ENCODE data around the gene HSD3B7. TPM values are rescaled to one million over a fixed set of nuclear protein-coding genes. Genes with fewer than 3 reads are reported as not detected.

HSD3B7 gene
- total RNA-seq, 4 donors from 2014 or later: 38.8 to 59.1 (median 52.2) TPM

DNA sequence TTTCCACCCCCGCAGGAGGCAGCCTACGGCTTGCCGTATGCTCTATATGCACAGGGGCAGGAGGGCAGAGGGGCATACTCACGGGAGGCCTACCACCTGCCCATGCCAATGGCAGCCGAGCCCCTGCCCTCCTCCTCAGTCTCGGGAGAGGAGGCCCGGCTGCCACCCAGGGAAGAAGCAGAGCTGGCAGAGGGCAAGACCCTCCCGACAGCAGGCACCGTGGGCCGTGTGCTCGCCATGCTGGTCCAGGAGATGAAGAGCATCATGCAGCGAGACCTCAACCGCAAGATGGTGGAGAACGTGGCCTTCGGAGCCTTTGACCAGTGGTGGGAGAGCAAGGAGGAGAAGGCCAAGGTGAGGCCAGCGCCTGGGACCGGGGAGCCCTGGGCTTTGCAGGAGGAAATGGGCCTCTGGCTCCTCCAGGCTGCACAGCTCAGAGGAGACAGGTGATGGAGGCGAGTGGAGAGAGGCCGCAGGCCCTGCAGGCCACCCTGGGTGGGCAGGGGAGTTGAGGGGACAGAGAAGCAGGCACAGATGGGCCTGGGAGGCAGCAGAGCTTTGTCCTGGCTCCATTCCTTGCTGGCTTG is 18.9 kb upstream of the HSD3B7 start:
- H3K36me3 ChIP-seq: peaks cover 0 to 98% (median 0%) of the 10 kb centered on the region in 3 donors
- no peak overlapping the region for H3K27ac ChIP-seq
- DNase-seq: no peak
- no peaks in the 10 kb centered on the region for H3K4me1 ChIP-seq
- TF ChIP-seq, protein P1, sequence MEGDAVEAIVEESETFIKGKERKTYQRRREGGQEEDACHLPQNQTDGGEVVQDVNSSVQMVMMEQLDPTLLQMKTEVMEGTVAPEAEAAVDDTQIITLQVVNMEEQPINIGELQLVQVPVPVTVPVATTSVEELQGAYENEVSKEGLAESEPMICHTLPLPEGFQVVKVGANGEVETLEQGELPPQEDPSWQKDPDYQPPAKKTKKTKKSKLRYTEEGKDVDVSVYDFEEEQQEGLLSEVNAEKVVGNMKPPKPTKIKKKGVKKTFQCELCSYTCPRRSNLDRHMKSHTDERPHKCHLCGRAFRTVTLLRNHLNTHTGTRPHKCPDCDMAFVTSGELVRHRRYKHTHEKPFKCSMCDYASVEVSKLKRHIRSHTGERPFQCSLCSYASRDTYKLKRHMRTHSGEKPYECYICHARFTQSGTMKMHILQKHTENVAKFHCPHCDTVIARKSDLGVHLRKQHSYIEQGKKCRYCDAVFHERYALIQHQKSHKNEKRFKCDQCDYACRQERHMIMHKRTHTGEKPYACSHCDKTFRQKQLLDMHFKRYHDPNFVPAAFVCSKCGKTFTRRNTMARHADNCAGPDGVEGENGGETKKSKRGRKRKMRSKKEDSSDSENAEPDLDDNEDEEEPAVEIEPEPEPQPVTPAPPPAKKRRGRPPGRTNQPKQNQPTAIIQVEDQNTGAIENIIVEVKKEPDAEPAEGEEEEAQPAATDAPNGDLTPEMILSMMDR (IDR thresholded peaks at IDR 0.05): no peak
- no peak for TF ChIP-seq POLR2A (IDR thresholded peaks at IDR 0.05)
- no peaks in the 10 kb centered on the region for H3K27me3 ChIP-seq
- no peak overlapping the region for H3K4me3 ChIP-seq
- H3K9me3 ChIP-seq: no peaks in the 10 kb centered on the region

DNA sequence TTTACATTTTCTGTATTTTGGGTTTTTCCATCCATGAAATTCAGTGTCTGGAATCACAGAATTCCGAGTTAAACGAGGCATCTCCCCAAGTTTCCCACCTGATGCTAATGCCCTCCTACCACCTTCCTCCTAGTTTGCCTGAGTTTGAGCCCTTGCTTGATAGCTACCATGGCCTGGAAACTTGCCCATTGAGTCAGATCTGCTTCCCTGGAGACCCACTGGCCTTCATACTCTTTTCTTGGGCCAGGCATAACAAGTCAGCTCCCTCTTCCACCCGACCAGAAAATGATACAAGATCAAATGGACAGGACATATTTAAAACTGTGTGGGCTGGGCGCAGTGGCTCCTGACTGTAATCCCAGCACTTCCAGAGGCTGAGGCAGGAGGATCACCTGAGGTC is 17.2 kb upstream of the HSD3B7 start:
- TF ChIP-seq, protein P1 (IDR thresholded peaks at IDR 0.05): no peak
- no peak for TF ChIP-seq POLR2A (IDR thresholded peaks at IDR 0.05)
- Histone ChIP-seq H3K36me3 (peaks cover 0 to 98% (median 0%) of the 10 kb centered on the region in 3 donors), H3K9me3 (no peaks in the 10 kb centered on the region), H3K27ac (no peak overlapping the region), H3K4me3 (no peak overlapping the region), H3K4me1 (no peaks in the 10 kb centered on the region), H3K27me3 (no peaks in the 10 kb centered on the region)
- no peak for DNase-seq

DNA sequence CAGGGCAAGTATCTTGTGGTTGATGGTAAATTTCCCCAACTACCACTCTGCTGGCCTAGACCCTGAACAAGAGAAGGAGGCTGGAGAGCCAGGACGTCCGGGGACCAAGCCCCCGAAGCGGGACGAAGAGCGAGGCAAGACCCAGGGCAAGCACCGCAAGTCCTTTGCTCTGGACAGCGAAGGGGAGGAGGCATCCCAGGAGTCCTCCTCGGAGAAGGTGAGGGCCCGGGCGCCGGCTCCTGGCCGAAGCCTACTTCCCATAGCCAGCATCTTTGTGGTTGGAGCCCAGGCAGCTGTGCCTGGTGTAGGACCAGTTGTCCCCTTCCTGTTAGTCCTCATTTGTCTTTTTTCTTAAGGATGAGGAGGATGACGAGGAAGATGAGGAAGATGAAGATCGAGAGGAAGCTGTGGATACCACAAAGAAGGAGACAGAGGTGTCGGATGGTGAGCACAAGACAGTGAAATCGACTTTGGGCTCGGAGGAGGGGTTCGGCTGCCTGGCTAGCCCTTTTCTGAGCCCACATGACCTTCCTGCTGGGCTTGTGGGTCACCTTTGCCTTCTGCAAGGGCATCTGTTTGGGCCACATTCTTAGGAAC is 15.7 kb upstream of the HSD3B7 start:
- no peak for TF ChIP-seq POLR2A (IDR thresholded peaks at IDR 0.05)
- TF ChIP-seq, protein P1 (IDR thresholded peaks at IDR 0.05): no peak
- DNase-seq: no peak
- Histone ChIP-seq H3K4me1 (no peaks in the 10 kb centered on the region), H3K36me3 (peaks cover 0 to 98% (median 0%) of the 10 kb centered on the region in 3 donors), H3K4me3 (no peak overlapping the region), H3K9me3 (no peaks in the 10 kb centered on the region), H3K27me3 (no peaks in the 10 kb centered on the region), H3K27ac (no peak overlapping the region)

DNA sequence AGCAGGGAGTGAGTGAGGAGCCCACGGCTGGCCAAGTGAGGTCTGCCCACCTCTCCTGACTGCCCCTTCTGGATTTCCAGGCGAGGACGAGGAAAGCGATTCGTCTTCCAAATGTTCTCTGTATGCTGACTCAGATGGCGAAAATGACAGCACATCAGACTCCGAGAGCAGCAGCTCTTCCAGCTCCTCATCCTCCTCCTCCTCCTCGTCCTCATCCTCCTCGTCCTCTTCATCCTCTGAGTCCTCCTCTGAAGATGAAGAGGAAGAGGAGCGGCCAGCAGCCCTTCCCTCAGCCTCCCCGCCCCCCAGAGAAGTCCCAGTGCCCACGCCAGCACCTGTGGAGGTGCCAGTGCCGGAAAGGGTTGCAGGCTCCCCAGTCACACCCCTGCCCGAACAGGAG is 13.7 kb upstream of the HSD3B7 start:
- no peaks in the 10 kb centered on the region for H3K9me3 ChIP-seq
- H3K36me3 ChIP-seq: peaks cover 0 to 96% (median 0%) of the 10 kb centered on the region in 3 donors
- no peak overlapping the region for H3K27ac ChIP-seq
- TF ChIP-seq, protein P1 (IDR thresholded peaks at IDR 0.05): no peak
- TF ChIP-seq POLR2A (IDR thresholded peaks at IDR 0.05): no peak
- H3K4me3 ChIP-seq: no peak overlapping the region
- no peaks in the 10 kb centered on the region for H3K4me1 ChIP-seq
- H3K27me3 ChIP-seq: no peaks in the 10 kb centered on the region
- DNase-seq: no peak

DNA sequence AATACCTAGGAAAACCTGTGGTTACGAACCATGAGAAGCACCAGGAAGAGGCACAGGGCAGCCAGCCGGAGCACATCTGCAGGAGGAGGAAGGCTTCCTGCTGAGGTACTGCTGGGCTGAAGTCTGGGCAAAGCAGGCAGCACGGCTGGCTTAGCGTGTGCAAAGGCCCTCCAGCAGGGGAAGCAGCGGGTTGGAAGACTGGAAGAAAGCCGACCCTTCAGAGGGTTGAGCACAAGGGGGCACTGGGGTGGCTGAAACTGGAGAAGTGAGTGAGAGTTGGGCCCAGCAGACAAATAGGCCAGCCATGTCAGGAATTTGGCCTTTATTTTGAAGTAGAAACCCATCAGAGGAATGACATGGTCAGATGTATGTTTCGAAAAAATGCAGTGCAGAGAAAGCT is 12.1 kb upstream of the HSD3B7 start:
- H3K4me1 ChIP-seq: no peaks in the 10 kb centered on the region
- H3K27me3 ChIP-seq: no peaks in the 10 kb centered on the region
- H3K4me3 ChIP-seq: no peak overlapping the region
- TF ChIP-seq, protein P1 (IDR thresholded peaks at IDR 0.05): no peak
- TF ChIP-seq POLR2A (IDR thresholded peaks at IDR 0.05): no peak
- no peak for DNase-seq
- no peak overlapping the region for H3K27ac ChIP-seq
- H3K9me3 ChIP-seq: no peaks in the 10 kb centered on the region
- peaks cover 0 to 95% (median 0%) of the 10 kb centered on the region in 3 donors for H3K36me3 ChIP-seq

All from Peyer's patch (tissue), 4 donors.